Natural killer cell (primary cell): Measurements from ENCODE around the gene SDR39U1. TPM values are rescaled to one million over a fixed set of nuclear protein-coding genes. Genes with fewer than 3 reads are reported as not detected.

Experiments used
- ATAC-seq, 3 donors: fragments of 150-1000 bp in 2 of 3; fragments of 200-7000 bp in 1 of 3; cut with Tn5 transposase; 1 replicate in 1 of 3; 2 replicates in 2 of 3; pipeline ENCODE4 v1.10.0; 2021; ENCODE audit warnings: mild to moderate bottlenecking in 2 of 3, moderate library complexity in 2 of 3
- DNase-seq, 2 donors: peaks; one replicate each; pipeline versions ENCODE4 v3.0.0 to v3.0.0-alpha.2; 2013 to 2021; ENCODE audit warnings: mixed read lengths in 1 of 2
- H3K27ac ChIP-seq: one replicate; pipeline ENCODE4 v1.5.1; 2013; ENCODE audit warnings: mild to moderate bottlenecking, low read length
- H3K27me3 ChIP-seq: one replicate; pipeline ENCODE4 v1.6.1; 2013; ENCODE audit warnings: low read length; ENCODE audit not compliant: control insufficient read depth, insufficient read depth
- H3K36me3 ChIP-seq: one replicate; pipeline ENCODE4 v1.6.1; 2013; ENCODE audit warnings: low read length; ENCODE audit not compliant: control insufficient read depth, insufficient read depth
- H3K4me1 ChIP-seq: one replicate; pipeline ENCODE4 v1.6.1; 2013; ENCODE audit warnings: low read length; ENCODE audit not compliant: control insufficient read depth, insufficient read depth
- H3K4me3 ChIP-seq: one replicate; pipeline ENCODE4 v1.5.1; 2013; ENCODE audit warnings: low read length
- H3K9me3 ChIP-seq: one replicate; pipeline ENCODE4 v1.6.1; 2013; ENCODE audit warnings: low read length; ENCODE audit not compliant: control insufficient read depth, insufficient read depth
- H3K27ac Mint-ChIP-seq, 2 donors: one replicate each; pipeline ENCODE4 v1.8.0; 2022; ENCODE audit warnings: mild to moderate bottlenecking in 2 of 2, mixed read lengths in 2 of 2, moderate library complexity in 1 of 2
- H3K27me3 Mint-ChIP-seq, 2 donors: one replicate each; pipeline ENCODE4 v1.8.0; 2022; ENCODE audit warnings: low read depth in 2 of 2, mixed read lengths in 2 of 2
- H3K36me3 Mint-ChIP-seq: one replicate; pipeline ENCODE4 v1.8.0; 2022; ENCODE audit warnings: mixed read lengths
- H3K4me1 Mint-ChIP-seq, 2 donors: one replicate each; pipeline ENCODE4 v1.8.0; 2022; ENCODE audit warnings: mixed read lengths in 2 of 2
- H3K4me3 Mint-ChIP-seq: one replicate; pipeline ENCODE4 v1.8.0; 2022; ENCODE audit warnings: mild to moderate bottlenecking, moderate library complexity, mixed read lengths
- H3K9me3 Mint-ChIP-seq, 2 donors: one replicate each; pipeline ENCODE4 v1.8.0; 2022; ENCODE audit warnings: mixed read lengths in 2 of 2
- CTCF ChIP-seq: fragments of 200-600 bp; IDR thresholded peaks from one replicate; pipeline ENCODE4 v1.8.0; 2022; ENCODE audit warnings: antibody characterized with exemption
- WGBS: methylation state at CpG from one replicate; pipeline ENCODE4 v1.1.7; 2013; ENCODE audit warnings: missing lambda C conversion rate; ENCODE audit not compliant: insufficient coverage; 5-methylcytosine and 5-hydroxymethylcytosine counted together
- intact Hi-C: fragments of 100-400 bp; cut with micrococcal nuclease; formaldehyde crosslinking; loops from one replicate; pipeline ENCODE4 v1.14.2; 2022
- total RNA-seq, 4 donors: library from RNA; stranded (reverse); fragments of 120-200 nt in 1 of 4; gene quantifications; one replicate each; pipeline versions ENCODE4 v1.2.3 to v1.2.4, GENCODE V29; 2013 to 2022

SDR39U1 gene
- total RNA-seq, 3 donors from 2014 or later (not counting 1 experiment from before 2014, with no cell fraction given) = 97.1 to 106 (median 100) TPM

- Mint-ChIP-seq H3K4me1 (peaks cover 14 to 26% of the 10 kb centered on the region in 2 donors), H3K27ac (peak overlapping the region in 1 of 2 donors; percentile 97), H3K27me3 (no peaks in the 10 kb centered on the region), H3K4me3 (peak overlapping the region; percentile 55), H3K9me3 (no peaks in the 10 kb centered on the region), H3K36me3 (no peaks in the 10 kb centered on the region)
- Histone ChIP-seq H3K27ac (no peak overlapping the region), H3K27me3 (no peaks in the 10 kb centered on the region), H3K36me3 (peaks cover 11% of the 10 kb centered on the region), H3K4me1 (peaks cover 38% of the 10 kb centered on the region), H3K4me3 (no peak overlapping the region), H3K9me3 (no peaks in the 10 kb centered on the region)
- DNase-seq = no peak
- no peak for ATAC-seq
- WGBS = 86% methylated on average over 18 of the region's 18 CpGs
- TF ChIP-seq CTCF = no peak
- intact Hi-C loops = no loop called here
Observed at GRCh38 chr14:24427537-24428508, 14.8 kb downstream of the SDR39U1 start.

GRCh38 chr14:24426912-24427536 is 15.6 kb downstream of the SDR39U1 start:
- intact Hi-C loops = no loop called here
- peaks cover 3% of the 10 kb centered on the region for H3K36me3 ChIP-seq
- Mint-ChIP-seq H3K27ac (no peak overlapping the region), H3K4me1 (peaks cover 13 to 25% of the 10 kb centered on the region in 2 donors), H3K36me3 (no peaks in the 10 kb centered on the region), H3K4me3 (peak overlapping the region; percentile 14), H3K9me3 (no peaks in the 10 kb centered on the region), H3K27me3 (no peaks in the 10 kb centered on the region)
- no peaks in the 10 kb centered on the region for H3K27me3 ChIP-seq
- TF ChIP-seq CTCF = no peak
- 50% methylated on average over 8 of the region's 8 CpGs for WGBS
- no peak overlapping the region for H3K4me3 ChIP-seq
- ATAC-seq (no peak), DNase-seq (peak in 1 of 2 donors; percentile 58)
- no peaks in the 10 kb centered on the region for H3K9me3 ChIP-seq
- peaks cover 36% of the 10 kb centered on the region for H3K4me1 ChIP-seq
- H3K27ac ChIP-seq = no peak overlapping the region

GRCh38 chr14:24426150-24426911 is 16.2 kb downstream of the SDR39U1 start:
- H3K27me3 Mint-ChIP-seq = no peaks in the 10 kb centered on the region
- Histone ChIP-seq H3K4me3 (no peak overlapping the region), H3K27ac (no peak overlapping the region), H3K4me1 (peaks cover 29% of the 10 kb centered on the region), H3K27me3 (no peaks in the 10 kb centered on the region), H3K36me3 (no peaks in the 10 kb centered on the region), H3K9me3 (no peaks in the 10 kb centered on the region)
- peaks cover 6 to 18% of the 10 kb centered on the region in 2 donors for H3K4me1 Mint-ChIP-seq
- H3K4me3 Mint-ChIP-seq = peak overlapping the region; percentile 14
- ATAC-seq (no peak), DNase-seq (no peak)
- intact Hi-C loops = no loop called here
- TF ChIP-seq CTCF = no peak
- H3K27ac Mint-ChIP-seq = no peak overlapping the region
- WGBS = 100% methylated on average over 2 of the region's 2 CpGs
- no peaks in the 10 kb centered on the region for H3K9me3 Mint-ChIP-seq
- H3K36me3 Mint-ChIP-seq = no peaks in the 10 kb centered on the region
